ENCODE data around the gene GPM6B. TPM values are rescaled to one million over a fixed set of nuclear protein-coding genes. Genes with fewer than 3 reads are reported as not detected.

The GPM6B gene
- total RNA-seq, 1 experiment from 2014 or later = 99.8 TPM

DNA sequence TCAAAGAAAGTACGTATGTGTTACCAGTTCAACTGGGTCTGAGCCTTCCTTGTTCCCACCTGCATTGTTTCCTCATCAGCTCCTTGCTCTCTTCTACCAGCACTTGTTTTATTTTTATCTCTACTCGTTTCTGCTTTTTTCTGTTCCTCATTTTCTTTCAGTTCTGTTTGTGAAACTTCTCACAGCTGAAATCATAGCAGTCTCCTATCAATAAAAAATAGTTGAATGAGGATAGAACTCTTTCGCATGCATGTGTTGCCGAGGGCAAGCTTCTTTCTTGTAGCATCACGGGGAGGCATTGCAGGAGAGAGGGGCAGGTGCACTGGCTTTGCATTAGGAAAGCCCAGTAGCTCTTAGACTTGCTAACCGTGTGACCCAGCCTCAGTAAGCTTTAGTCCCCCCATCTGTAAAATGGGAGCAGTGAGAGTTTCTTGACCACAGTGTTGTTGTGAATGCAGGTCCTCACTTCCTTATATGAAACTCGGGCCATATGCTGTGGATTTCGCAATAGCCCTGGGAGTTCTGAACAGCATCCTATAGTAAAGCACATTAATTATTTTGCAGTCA is 57.7 kb downstream of the GPM6B start:
- Mint-ChIP-seq H3K4me3 (no peak overlapping the region), H3K27ac (no peak overlapping the region), H3K27me3 (ENCODE audit: low read depth) (no peaks in the 10 kb centered on the region), H3K4me1 (peaks cover 52% of the 10 kb centered on the region), H3K36me3 (peaks cover 26% of the 10 kb centered on the region), H3K9me3 (no peaks in the 10 kb centered on the region)
- ChIA-PET CTCF (interaction anchor here (0.8 kb wide), 1 partner anchor 113 kb away, joined by 3 read pairs; no protein-coding TSS in a partner anchor), POLR2A (interaction anchor here (0.6 kb wide), 1 partner anchor 257 kb away, joined by 6 read pairs; no protein-coding TSS in a partner anchor)
- no peak for DNase-seq (ENCODE audit: low spot score)
- TF ChIP-seq NR1H2 (CRISPR knock-in tag; IDR thresholded peaks at IDR 0.05) (no peak), ZNF416 (CRISPR knock-in tag; IDR thresholded peaks at IDR 0.05) (no peak), FOXJ3 (CRISPR knock-in tag; IDR thresholded peaks at IDR 0.05; ENCODE audit: borderline replicate concordance) (no peak), RORB (CRISPR knock-in tag; IDR thresholded peaks at IDR 0.05) (no peak), OVOL2 (CRISPR knock-in tag; IDR thresholded peaks at IDR 0.05; ENCODE audit: borderline replicate concordance) (no peak), RELA (CRISPR knock-in tag; IDR thresholded peaks at IDR 0.05; ENCODE audit: borderline replicate concordance) (no peak), TEAD4 (CRISPR knock-in tag; IDR thresholded peaks at IDR 0.05) (no peak), JUN (CRISPR knock-in tag; IDR thresholded peaks at IDR 0.05) (no peak), FOXP1 (CRISPR knock-in tag; IDR thresholded peaks at IDR 0.05; ENCODE audit: borderline replicate concordance) (no peak), SOX15 (CRISPR knock-in tag; IDR thresholded peaks at IDR 0.05) (no peak), TEAD1 (CRISPR knock-in tag; IDR thresholded peaks at IDR 0.05) (no peak), ZNF232 (CRISPR knock-in tag; IDR thresholded peaks at IDR 0.05) (no peak), NFYB (CRISPR knock-in tag; conservative IDR thresholded peaks at IDR 0.05; ENCODE audit: low read depth) (no peak), JAZF1 (CRISPR knock-in tag; IDR thresholded peaks at IDR 0.05) (no peak), SP1 (CRISPR knock-in tag; conservative IDR thresholded peaks at IDR 0.05) (no peak)
- TF ChIP-seq, protein P1, sequence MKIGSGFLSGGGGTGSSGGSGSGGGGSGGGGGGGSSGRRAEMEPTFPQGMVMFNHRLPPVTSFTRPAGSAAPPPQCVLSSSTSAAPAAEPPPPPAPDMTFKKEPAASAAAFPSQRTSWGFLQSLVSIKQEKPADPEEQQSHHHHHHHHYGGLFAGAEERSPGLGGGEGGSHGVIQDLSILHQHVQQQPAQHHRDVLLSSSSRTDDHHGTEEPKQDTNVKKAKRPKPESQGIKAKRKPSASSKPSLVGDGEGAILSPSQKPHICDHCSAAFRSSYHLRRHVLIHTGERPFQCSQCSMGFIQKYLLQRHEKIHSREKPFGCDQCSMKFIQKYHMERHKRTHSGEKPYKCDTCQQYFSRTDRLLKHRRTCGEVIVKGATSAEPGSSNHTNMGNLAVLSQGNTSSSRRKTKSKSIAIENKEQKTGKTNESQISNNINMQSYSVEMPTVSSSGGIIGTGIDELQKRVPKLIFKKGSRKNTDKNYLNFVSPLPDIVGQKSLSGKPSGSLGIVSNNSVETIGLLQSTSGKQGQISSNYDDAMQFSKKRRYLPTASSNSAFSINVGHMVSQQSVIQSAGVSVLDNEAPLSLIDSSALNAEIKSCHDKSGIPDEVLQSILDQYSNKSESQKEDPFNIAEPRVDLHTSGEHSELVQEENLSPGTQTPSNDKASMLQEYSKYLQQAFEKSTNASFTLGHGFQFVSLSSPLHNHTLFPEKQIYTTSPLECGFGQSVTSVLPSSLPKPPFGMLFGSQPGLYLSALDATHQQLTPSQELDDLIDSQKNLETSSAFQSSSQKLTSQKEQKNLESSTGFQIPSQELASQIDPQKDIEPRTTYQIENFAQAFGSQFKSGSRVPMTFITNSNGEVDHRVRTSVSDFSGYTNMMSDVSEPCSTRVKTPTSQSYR (CRISPR knock-in tag; IDR thresholded peaks at IDR 0.05) = no peak
- TF ChIP-seq, protein P2, sequence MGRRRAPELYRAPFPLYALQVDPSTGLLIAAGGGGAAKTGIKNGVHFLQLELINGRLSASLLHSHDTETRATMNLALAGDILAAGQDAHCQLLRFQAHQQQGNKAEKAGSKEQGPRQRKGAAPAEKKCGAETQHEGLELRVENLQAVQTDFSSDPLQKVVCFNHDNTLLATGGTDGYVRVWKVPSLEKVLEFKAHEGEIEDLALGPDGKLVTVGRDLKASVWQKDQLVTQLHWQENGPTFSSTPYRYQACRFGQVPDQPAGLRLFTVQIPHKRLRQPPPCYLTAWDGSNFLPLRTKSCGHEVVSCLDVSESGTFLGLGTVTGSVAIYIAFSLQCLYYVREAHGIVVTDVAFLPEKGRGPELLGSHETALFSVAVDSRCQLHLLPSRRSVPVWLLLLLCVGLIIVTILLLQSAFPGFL (CRISPR knock-in tag; IDR thresholded peaks at IDR 0.05; ENCODE audit: borderline replicate concordance) = no peak
- TF ChIP-seq, protein P3, sequence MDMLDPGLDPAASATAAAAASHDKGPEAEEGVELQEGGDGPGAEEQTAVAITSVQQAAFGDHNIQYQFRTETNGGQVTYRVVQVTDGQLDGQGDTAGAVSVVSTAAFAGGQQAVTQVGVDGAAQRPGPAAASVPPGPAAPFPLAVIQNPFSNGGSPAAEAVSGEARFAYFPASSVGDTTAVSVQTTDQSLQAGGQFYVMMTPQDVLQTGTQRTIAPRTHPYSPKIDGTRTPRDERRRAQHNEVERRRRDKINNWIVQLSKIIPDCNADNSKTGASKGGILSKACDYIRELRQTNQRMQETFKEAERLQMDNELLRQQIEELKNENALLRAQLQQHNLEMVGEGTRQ (CRISPR knock-in tag; IDR thresholded peaks at IDR 0.05) = no peak
- TF ChIP-seq, protein P4, sequence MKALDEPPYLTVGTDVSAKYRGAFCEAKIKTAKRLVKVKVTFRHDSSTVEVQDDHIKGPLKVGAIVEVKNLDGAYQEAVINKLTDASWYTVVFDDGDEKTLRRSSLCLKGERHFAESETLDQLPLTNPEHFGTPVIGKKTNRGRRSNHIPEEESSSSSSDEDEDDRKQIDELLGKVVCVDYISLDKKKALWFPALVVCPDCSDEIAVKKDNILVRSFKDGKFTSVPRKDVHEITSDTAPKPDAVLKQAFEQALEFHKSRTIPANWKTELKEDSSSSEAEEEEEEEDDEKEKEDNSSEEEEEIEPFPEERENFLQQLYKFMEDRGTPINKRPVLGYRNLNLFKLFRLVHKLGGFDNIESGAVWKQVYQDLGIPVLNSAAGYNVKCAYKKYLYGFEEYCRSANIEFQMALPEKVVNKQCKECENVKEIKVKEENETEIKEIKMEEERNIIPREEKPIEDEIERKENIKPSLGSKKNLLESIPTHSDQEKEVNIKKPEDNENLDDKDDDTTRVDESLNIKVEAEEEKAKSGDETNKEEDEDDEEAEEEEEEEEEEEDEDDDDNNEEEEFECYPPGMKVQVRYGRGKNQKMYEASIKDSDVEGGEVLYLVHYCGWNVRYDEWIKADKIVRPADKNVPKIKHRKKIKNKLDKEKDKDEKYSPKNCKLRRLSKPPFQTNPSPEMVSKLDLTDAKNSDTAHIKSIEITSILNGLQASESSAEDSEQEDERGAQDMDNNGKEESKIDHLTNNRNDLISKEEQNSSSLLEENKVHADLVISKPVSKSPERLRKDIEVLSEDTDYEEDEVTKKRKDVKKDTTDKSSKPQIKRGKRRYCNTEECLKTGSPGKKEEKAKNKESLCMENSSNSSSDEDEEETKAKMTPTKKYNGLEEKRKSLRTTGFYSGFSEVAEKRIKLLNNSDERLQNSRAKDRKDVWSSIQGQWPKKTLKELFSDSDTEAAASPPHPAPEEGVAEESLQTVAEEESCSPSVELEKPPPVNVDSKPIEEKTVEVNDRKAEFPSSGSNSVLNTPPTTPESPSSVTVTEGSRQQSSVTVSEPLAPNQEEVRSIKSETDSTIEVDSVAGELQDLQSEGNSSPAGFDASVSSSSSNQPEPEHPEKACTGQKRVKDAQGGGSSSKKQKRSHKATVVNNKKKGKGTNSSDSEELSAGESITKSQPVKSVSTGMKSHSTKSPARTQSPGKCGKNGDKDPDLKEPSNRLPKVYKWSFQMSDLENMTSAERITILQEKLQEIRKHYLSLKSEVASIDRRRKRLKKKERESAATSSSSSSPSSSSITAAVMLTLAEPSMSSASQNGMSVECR (CRISPR knock-in tag; IDR thresholded peaks at IDR 0.05; ENCODE audit: borderline replicate concordance) = no peak
- TF ChIP-seq, protein P5, sequence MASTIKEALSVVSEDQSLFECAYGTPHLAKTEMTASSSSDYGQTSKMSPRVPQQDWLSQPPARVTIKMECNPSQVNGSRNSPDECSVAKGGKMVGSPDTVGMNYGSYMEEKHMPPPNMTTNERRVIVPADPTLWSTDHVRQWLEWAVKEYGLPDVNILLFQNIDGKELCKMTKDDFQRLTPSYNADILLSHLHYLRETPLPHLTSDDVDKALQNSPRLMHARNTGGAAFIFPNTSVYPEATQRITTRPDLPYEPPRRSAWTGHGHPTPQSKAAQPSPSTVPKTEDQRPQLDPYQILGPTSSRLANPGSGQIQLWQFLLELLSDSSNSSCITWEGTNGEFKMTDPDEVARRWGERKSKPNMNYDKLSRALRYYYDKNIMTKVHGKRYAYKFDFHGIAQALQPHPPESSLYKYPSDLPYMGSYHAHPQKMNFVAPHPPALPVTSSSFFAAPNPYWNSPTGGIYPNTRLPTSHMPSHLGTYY (CRISPR knock-in tag; IDR thresholded peaks at IDR 0.05) = no peak
- no peak for ATAC-seq

Measured in WTC11 (cell line).